HCT116 (cell line): ENCODE results near the gene SLFN12L. TPM values are rescaled to one million over a fixed set of nuclear protein-coding genes. Genes with fewer than 3 reads are reported as not detected.

ENCODE experiments used
- ATAC-seq: fragments of 200-7000 bp; cut with Tn5 transposase; 2 replicates; pipeline ENCODE4 v1.9.1; 2020; ENCODE audit warnings: mild to moderate bottlenecking, moderate library complexity
- BruUV-seq: library from RNA; stranded (reverse); fragments of 400-500 nt; replicated peaks from 2 replicates; lab custom pipeline; 2021; lab: Mats Ljungman, UMichigan
- CTCF ChIA-PET: fragments of 300-600 bp; sonication (Branson Sonifier 250); formaldehyde crosslinking; loops from one replicate; lab custom pipeline; 2021; ENCODE audit warnings: antibody characterized with exemption; lab: Charles Lee
- POLR2A ChIA-PET: fragments of 300-600, 350-600 bp; sonication (Branson Sonifier 250); formaldehyde crosslinking; loops from one replicate; lab custom pipeline; 2021; ENCODE audit warnings: antibody characterized with exemption; lab: Charles Lee
- RAD21 ChIA-PET, 2 experiments: fragments of 300-600 bp; sonication (Branson Sonifier 250); formaldehyde crosslinking; loops; one replicate each; lab custom pipeline; 2023; ENCODE audit warnings: low total read pairs in 2 of 2; ENCODE audit not compliant: uncharacterized antibody in 2 of 2, unreplicated experiment in 2 of 2, low non-redundant PET in 1 of 2; lab: Charles Lee
- DNase-seq: peaks from one replicate; pipeline ENCODE4 v3.0.0-alpha.2; 2010; ENCODE audit warnings: low read depth, low spot score
- H2AFZ ChIP-seq: fragments of 200-600 bp; shearing (Covaris generic), sonication (generic); 2 replicates; pipeline ENCODE4 v1.6.1; 2017; ENCODE audit warnings: low read depth, mixed run types, mixed read lengths, antibody characterized with exemption, low read length; ENCODE audit not compliant: poor library complexity, severe bottlenecking
- H3K27ac ChIP-seq: 2 replicates; pipeline ENCODE4 v1.5.1; 2012; ENCODE audit warnings: low read depth, low read length
- H3K27me3 ChIP-seq: fragments of 200-600 bp; sonication (generic); 2 replicates; pipeline ENCODE4 v1.6.1; 2016; ENCODE audit warnings: mixed run types, low read length, mixed read lengths; ENCODE audit not compliant: insufficient read depth
- H3K36me3 ChIP-seq, 2 experiments: fragments of 200-500 bp in 1 of 2; fragments of 200-600 bp in 1 of 2; sonication (Bioruptor generic) in 1 of 2; sonication (generic) in 1 of 2; 2 replicates each; pipeline versions ENCODE4 v1.5.1 to v1.6.1; 2014 to 2016; ENCODE audit warnings: low read length in 2 of 2, inconsistent platforms in 1 of 2, mixed read lengths in 1 of 2, mixed run types in 1 of 2; ENCODE audit not compliant: insufficient read depth in 2 of 2, control insufficient read depth in 1 of 2
- H3K4me1 ChIP-seq, 2 experiments: fragments of 200-600 bp in 1 of 2; sonication (generic) in 1 of 2; 2 replicates each; pipeline versions ENCODE4 v1.5.1 to v1.6.1; 2012 to 2017; ENCODE audit warnings: low read length in 2 of 2, inconsistent platforms in 1 of 2, mild to moderate bottlenecking in 1 of 2, mixed read lengths in 1 of 2, mixed run types in 1 of 2, moderate library complexity in 1 of 2; ENCODE audit not compliant: insufficient read depth in 2 of 2, control insufficient read depth in 1 of 2
- H3K4me2 ChIP-seq: fragments of 200-600 bp; sonication (generic); 2 replicates; pipeline ENCODE4 v1.6.1; 2017; ENCODE audit warnings: mixed run types, low read length, mixed read lengths
- H3K4me3 ChIP-seq, 2 experiments: fragments of 200-600 bp in 1 of 2; sonication (generic) in 1 of 2; replicated peaks in 1 of 2; 2 replicates each; pipeline ENCODE4 v1.5.1; 2011 to 2016; ENCODE audit warnings: low read length in 2 of 2, control low read depth in 1 of 2, low read depth in 1 of 2, mild to moderate bottlenecking in 1 of 2, mixed read lengths in 1 of 2, mixed run types in 1 of 2
- H3K79me2 ChIP-seq: fragments of 200-600 bp; sonication (generic); 2 replicates; pipeline ENCODE4 v1.6.1; 2017; ENCODE audit warnings: mild to moderate bottlenecking, mixed run types, low read length, moderate library complexity, mixed read lengths; ENCODE audit not compliant: insufficient read depth
- H3K9ac ChIP-seq: fragments of 200-600 bp; sonication (generic); 2 replicates; pipeline ENCODE4 v1.6.1; 2016; ENCODE audit warnings: low read length, mixed read lengths
- H3K9me2 ChIP-seq: fragments of 200-600 bp; sonication (generic), shearing (Covaris generic); 2 replicates; pipeline ENCODE4 v1.6.1; 2017; ENCODE audit warnings: mixed run types, mild to moderate bottlenecking, moderate library complexity; ENCODE audit not compliant: insufficient read depth
- H3K9me3 ChIP-seq, 2 experiments: fragments of 200-500 bp in 1 of 2; fragments of 200-600 bp in 1 of 2; sonication (Bioruptor generic) in 1 of 2; sonication (generic) in 1 of 2; 2 replicates each; pipeline ENCODE4 v1.6.1; 2014 to 2017; ENCODE audit warnings: low read length in 2 of 2, mixed read lengths in 2 of 2, inconsistent platforms in 1 of 2, low read depth in 1 of 2, mild to moderate bottlenecking in 1 of 2, mixed run types in 1 of 2, moderate library complexity in 1 of 2; ENCODE audit not compliant: control insufficient read depth in 1 of 2, insufficient read depth in 1 of 2
- H4K20me1 ChIP-seq: fragments of 200-600 bp; sonication (generic), shearing (Covaris generic); 2 replicates; pipeline ENCODE4 v1.6.1; 2017; ENCODE audit warnings: mixed run types, mild to moderate bottlenecking, moderate library complexity; ENCODE audit not compliant: insufficient read depth
- CBX3 ChIP-seq: IDR thresholded peaks from 2 replicates; pipeline ENCODE4 v1.6.1; 2012; ENCODE audit warnings: low read depth
- CEBPB ChIP-seq: IDR thresholded peaks from 2 replicates; pipeline ENCODE4 v1.6.1; 2012; ENCODE audit warnings: low read depth
- ELF1 ChIP-seq: IDR thresholded peaks from 2 replicates; pipeline ENCODE4 v1.6.1; 2012; ENCODE audit warnings: low read depth, borderline replicate concordance
- EZH2 ChIP-seq: fragments of 200-600 bp; sonication (generic); IDR thresholded peaks from 2 replicates; pipeline ENCODE4 v1.6.1; 2017; ENCODE audit warnings: antibody characterized with exemption, mixed run types
- EZH2phosphoT487 ChIP-seq: fragments of 200-600 bp; IDR thresholded peaks from 2 replicates; pipeline ENCODE4 v1.6.1; 2018; ENCODE audit warnings: antibody characterized with exemption, borderline replicate concordance
- POLR2A ChIP-seq: IDR thresholded peaks from 2 replicates; pipeline ENCODE4 v1.7.0; 2011; ENCODE audit warnings: borderline replicate concordance; ENCODE audit not compliant: insufficient read depth, insufficient read length; ENCODE audit errors: extremely low read depth
- POLR2AphosphoS5 ChIP-seq: IDR thresholded peaks from 2 replicates; pipeline ENCODE4 v1.6.1; 2011; ENCODE audit warnings: mild to moderate bottlenecking, low read depth, low read length, moderate library complexity
- SIN3A ChIP-seq: IDR thresholded peaks from 2 replicates; pipeline ENCODE4 v1.6.1; 2012; ENCODE audit warnings: low read depth
- SRF ChIP-seq: IDR thresholded peaks from 2 replicates; pipeline ENCODE4 v1.6.1; 2012; ENCODE audit warnings: low read depth
- TCF7L2 ChIP-seq: IDR thresholded peaks from 2 replicates; pipeline ENCODE4 v1.7.0; 2011; ENCODE audit warnings: borderline replicate concordance, inconsistent platforms; ENCODE audit not compliant: insufficient read depth, insufficient read length; ENCODE audit errors: extremely low read depth
- YY1 ChIP-seq: IDR thresholded peaks from 2 replicates; pipeline ENCODE4 v1.6.1; 2011; ENCODE audit warnings: low read length, low read depth, moderate library complexity, mild to moderate bottlenecking; ENCODE audit not compliant: insufficient replicate concordance; ENCODE audit errors: extremely low read depth
- ZFX ChIP-seq: fragments of 450-650 bp; IDR thresholded peaks from 2 replicates; pipeline ENCODE4 v1.6.1; 2017
- ZNF274 ChIP-seq: fragments of 200-500 bp; sonication (Bioruptor generic); IDR thresholded peaks from 2 replicates; pipeline ENCODE4 v1.6.1; 2014; ENCODE audit warnings: mild to moderate bottlenecking, low read depth, low read length, inconsistent platforms
- intact Hi-C: fragments of 100-400 bp; cut with micrococcal nuclease; formaldehyde crosslinking; loops from 2 replicates; pipeline ENCODE4 v1.10.0; 2022
- total RNA-seq: library from RNA; stranded (reverse); gene quantifications from one replicate; pipeline ENCODE4 v1.2.1, GENCODE V29; 2021; ENCODE audit not compliant: unreplicated experiment
- TF ChIP-seq, protein P1 (sequence below): IDR thresholded peaks from 2 replicates; pipeline ENCODE4 v1.6.1; 2012; ENCODE audit warnings: low read depth
- TF ChIP-seq, protein P2 (sequence below): IDR thresholded peaks from 2 replicates; pipeline ENCODE4 v1.6.1; 2011; ENCODE audit warnings: mild to moderate bottlenecking, low read length, moderate library complexity; ENCODE audit not compliant: insufficient replicate concordance; ENCODE audit errors: extremely low read depth

The SLFN12L gene
- total RNA-seq, 1 experiment from 2014 or later: 0.17 TPM

DNA sequence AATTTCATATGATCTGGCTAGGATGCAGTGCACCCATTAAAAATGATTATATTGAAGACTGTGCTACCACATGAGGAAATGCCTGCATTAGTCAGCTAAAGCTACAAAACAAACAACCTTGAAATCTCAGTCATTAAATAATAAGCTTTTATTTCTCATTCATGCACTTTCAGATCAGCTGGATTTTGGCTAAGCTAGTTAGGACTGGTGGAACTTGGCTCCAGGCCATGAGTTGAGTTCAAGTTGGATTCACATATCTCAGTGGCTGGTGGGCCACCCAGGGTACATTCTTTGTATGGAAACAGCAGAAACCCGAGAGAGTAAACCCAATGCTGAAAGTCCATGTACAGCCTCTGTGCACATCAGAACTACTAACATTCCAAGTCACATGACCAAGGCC is 6.4 kb upstream of the SLFN12L start (continued):
- TF ChIP-seq, protein P1, sequence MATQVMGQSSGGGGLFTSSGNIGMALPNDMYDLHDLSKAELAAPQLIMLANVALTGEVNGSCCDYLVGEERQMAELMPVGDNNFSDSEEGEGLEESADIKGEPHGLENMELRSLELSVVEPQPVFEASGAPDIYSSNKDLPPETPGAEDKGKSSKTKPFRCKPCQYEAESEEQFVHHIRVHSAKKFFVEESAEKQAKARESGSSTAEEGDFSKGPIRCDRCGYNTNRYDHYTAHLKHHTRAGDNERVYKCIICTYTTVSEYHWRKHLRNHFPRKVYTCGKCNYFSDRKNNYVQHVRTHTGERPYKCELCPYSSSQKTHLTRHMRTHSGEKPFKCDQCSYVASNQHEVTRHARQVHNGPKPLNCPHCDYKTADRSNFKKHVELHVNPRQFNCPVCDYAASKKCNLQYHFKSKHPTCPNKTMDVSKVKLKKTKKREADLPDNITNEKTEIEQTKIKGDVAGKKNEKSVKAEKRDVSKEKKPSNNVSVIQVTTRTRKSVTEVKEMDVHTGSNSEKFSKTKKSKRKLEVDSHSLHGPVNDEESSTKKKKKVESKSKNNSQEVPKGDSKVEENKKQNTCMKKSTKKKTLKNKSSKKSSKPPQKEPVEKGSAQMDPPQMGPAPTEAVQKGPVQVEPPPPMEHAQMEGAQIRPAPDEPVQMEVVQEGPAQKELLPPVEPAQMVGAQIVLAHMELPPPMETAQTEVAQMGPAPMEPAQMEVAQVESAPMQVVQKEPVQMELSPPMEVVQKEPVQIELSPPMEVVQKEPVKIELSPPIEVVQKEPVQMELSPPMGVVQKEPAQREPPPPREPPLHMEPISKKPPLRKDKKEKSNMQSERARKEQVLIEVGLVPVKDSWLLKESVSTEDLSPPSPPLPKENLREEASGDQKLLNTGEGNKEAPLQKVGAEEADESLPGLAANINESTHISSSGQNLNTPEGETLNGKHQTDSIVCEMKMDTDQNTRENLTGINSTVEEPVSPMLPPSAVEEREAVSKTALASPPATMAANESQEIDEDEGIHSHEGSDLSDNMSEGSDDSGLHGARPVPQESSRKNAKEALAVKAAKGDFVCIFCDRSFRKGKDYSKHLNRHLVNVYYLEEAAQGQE: no peak
- TF ChIP-seq, protein P2, sequence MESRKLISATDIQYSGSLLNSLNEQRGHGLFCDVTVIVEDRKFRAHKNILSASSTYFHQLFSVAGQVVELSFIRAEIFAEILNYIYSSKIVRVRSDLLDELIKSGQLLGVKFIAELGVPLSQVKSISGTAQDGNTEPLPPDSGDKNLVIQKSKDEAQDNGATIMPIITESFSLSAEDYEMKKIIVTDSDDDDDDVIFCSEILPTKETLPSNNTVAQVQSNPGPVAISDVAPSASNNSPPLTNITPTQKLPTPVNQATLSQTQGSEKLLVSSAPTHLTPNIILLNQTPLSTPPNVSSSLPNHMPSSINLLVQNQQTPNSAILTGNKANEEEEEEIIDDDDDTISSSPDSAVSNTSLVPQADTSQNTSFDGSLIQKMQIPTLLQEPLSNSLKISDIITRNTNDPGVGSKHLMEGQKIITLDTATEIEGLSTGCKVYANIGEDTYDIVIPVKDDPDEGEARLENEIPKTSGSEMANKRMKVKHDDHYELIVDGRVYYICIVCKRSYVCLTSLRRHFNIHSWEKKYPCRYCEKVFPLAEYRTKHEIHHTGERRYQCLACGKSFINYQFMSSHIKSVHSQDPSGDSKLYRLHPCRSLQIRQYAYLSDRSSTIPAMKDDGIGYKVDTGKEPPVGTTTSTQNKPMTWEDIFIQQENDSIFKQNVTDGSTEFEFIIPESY: no peak
- TF ChIP-seq EZH2phosphoT487 (no peak), SIN3A (no peak), SRF (no peak), POLR2AphosphoS5 (no peak), ELF1 (no peak)
- TF ChIP-seq, all 23 proteins: peak for 0

DNA sequence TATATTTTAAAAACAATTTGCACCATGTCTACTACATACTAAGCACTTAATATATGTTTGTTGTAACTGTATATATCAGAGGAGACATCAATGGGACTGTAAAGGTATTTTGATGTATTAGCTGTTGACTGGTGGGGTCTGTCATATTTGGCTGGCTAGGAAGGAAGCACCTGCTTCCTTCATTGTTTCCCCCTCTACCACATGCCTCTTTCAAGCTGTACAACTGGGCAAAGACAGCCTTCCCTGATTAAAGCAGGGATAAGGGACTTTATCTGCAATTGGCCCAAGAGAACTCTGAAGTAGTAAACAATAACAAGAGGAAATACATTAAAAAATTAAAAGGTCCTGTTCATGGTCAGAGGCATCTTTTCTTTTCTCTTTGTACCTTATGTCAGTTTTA is 5.5 kb upstream of the SLFN12L start:
- no peak overlapping the region for H3K4me3 ChIP-seq
- ChIA-PET CTCF (no interaction called here), RAD21 (no interaction called here), POLR2A (no interaction called here)
- no peaks in the 10 kb centered on the region for H3K79me2 ChIP-seq
- H3K36me3 ChIP-seq: no peaks in the 10 kb centered on the region
- BruUV-seq: no TSS peak
- H4K20me1 ChIP-seq: no peaks in the 10 kb centered on the region
- no peak for DNase-seq
- peaks cover 21% of the 10 kb centered on the region; the same call in 1 of the 2 replicates for H3K27me3 ChIP-seq
- no peak for ATAC-seq
- H3K27ac ChIP-seq: no peak overlapping the region
- H3K9me2 ChIP-seq: no peaks in the 10 kb centered on the region
- H3K4me2 ChIP-seq: no peak overlapping the region
- H2AFZ ChIP-seq: no peak overlapping the region
- H3K9ac ChIP-seq: no peak overlapping the region
- no peaks in the 10 kb centered on the region for H3K9me3 ChIP-seq
- intact Hi-C loops: no loop called here
- peaks cover 0 to 5% of the 10 kb centered on the region in 2 experiments; a peak in 1 of 4 replicates for H3K4me1 ChIP-seq
- TF ChIP-seq CBX3: no peak
- TF ChIP-seq TCF7L2: no peak
- no peak for TF ChIP-seq YY1
- TF ChIP-seq EZH2: no peak
- TF ChIP-seq, protein P1: no peak
- no peak for TF ChIP-seq ZFX
- no peak for TF ChIP-seq ZNF274
- TF ChIP-seq POLR2A: no peak
- TF ChIP-seq CEBPB: no peak
- TF ChIP-seq ELF1: no peak
- TF ChIP-seq POLR2AphosphoS5: no peak
